Stimulated activated CD8-positive, alpha-beta memory T cell treated with anti-CD3 and anti-CD28 coated beads, Interleukin-15, amount 100 ng/mL, for 24 hours (primary cell): ENCODE results near the gene CASTOR2.
"Not testable (repeated sequence)": the region's sequence is repeated elsewhere in the genome, so short reads cannot be mapped to it uniquely, and the experiment has no call there.

Source experiments
- DNase-seq: peaks from one replicate; pipeline ENCODE4 v3.0.0-alpha.2; 2020; ENCODE audit warnings: low read depth

Gene CASTOR2

GRCh38 chr7:74994869-74995543 lies 30.5 kb downstream of the CASTOR2 start:
- DNase-seq: not testable (repeated sequence)

DNA sequence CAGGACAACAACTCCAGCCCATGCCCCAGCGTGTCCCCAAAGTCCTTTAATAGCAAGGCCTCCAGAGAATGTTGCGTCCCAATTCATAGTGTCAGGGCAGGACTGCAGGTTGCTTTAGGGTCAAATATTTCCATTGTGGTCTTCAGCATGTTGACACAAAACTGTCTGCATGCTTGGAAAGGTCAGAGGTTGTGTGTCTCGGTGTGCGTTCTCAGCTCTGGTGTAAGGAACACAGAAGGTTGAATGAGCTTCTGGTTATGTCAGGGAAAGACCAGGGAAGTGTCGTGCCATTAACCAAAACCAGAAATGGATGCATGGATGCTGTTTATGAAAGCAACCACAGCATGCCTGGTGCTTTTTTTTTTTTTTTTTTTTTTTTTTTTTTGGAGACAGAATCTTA lies 31.9 kb downstream of the CASTOR2 start:
- DNase-seq: not testable (repeated sequence)

DNA sequence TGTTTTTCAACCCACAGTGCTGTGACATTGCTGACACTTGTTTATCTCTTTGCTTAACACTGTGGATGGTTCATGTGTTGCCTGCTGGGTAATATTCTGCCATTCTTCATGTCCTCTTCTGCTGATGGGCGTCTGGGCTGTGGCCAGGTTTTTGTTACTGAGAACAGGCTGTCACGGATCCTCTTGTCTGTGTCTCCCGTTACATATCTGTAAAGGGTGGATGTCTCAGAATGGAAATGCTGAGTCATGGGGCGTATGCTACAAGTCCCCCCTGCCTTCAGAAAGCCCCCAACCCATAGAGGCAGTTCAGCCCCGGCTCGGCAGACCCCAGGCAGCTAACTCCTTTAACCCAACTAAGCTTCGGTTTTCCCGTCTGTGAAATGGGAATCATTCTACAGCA lies 33.3 kb downstream of the CASTOR2 start:
- not testable (repeated sequence) for DNase-seq

DNA sequence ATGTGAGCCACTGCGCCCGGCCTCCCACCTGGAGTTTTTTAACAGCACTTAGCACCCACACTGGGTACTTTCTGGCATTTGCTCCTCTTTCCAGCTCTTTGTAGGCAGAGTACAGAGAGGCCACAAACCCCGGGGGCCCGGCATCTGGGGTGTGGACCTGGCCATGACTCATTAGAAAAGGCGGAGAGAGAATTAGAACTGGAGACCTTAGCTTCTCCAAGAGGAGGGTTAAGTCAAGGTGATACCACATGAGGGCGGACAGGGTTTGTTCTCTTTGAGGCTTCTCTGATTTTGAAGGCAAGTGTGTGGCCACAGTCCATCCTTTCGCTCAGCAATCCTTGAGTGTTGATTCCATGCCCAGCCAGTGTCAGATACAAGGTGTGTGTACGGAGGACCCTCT lies 36.9 kb downstream of the CASTOR2 start:
- not testable (repeated sequence) for DNase-seq

- DNase-seq: no peak
These were observed 45.5 kb downstream of the CASTOR2 start for GRCh38 chr7:75010036-75010435.

GRCh38 chr7:75017832-75018231 lies 53.3 kb downstream of the CASTOR2 start:
- DNase-seq: no peak

DNA sequence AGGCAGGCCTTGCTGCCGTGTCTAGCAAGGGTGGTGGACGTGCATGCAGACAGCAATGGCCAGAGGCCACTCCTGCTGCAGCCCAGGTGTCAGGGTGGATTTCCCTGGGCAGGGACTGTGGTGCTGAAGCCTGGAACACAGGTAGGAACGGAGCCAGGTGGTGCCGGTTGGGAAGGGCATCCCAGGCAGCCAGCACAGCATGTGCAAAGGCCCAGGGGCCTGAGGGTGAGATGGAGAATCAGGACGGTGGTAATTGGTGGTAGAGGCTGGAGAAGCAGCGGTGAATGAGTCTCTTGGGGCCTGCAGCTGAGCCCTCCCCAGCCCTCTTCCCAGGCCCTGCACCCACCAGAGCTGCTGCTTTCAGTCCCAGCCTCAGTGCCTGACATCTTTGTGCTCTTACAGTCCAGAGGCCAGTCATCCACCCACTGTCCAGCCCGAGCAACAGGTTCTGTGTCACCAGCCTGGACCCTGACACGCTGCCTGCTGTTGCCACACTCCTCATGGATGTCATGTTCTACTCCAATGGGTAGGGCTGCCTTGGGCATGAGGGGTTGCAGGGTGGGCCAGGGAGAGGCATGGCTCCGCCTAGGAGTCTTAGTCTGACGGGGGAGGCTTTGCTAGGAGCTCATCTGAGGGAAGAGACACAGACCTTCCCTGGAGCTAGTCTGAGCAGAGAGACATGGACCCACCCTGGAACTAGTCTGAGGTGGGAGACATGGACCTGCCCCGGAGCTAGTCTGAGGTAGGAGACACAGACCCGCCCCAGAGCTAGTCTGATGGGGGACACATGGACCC lies 54.3 kb downstream of the CASTOR2 start:
- DNase-seq: no peak

DNA sequence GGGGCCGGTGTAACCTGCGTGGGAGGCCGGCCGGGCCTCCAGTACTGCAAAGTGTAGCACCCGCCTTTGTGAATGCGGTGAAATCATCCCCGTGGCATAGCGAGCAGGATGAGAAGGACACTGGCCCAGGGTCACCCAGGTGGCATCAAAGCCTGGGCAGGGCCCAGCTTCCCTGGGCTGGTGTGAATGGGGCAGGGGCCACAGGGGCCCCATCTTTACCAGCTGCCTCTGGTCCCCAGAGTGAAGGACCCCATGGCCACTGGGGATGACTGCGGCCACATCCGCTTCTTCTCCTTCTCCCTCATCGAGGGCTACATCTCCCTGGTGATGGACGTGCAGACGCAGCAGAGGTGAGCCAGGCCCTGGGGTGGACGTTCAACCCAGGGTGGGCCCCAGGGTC lies 55.3 kb downstream of the CASTOR2 start:
- DNase-seq: no peak

DNA sequence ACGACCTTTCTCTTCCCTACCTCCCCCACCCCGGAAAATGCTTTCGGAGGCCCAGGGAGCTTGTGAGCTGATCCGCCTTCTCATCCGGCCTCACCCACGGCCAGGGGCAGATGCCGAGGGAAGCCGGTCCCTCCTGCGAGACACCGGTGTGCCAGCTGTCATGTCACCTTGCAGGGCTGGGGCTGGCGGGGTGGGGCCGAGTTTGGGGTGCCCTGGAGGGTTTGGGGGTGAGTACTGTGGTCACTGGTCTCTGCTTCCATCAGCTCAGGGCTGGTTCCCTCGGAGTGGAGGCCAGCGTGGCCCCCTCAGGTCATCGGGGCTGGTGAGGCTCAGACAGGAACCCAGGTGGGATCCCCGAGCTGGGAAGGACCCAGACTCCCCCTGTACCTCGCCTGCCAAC lies 60.4 kb downstream of the CASTOR2 start:
- DNase-seq: no peak

GRCh38 chr7:75028299-75028698 lies 63.8 kb downstream of the CASTOR2 start:
- no peak for DNase-seq

DNA sequence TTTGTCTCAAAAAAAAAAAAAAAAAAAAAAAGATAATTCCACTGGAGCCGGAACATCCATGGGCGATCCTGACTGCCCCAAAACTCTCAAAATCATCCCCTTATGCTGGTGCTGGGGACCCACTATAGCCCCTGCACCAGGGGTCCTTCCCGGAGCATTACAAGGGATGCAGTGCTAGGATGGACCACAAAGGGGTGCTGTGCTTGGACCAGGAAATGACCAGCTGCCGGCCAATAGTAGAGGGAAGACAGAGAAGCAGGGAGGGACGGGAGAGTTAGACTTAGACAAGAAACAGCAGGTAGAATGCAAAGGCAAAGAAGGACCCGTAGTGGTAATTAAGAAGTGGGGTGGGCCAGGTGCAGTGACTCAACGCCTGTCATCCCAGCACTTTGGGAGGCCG lies 68.6 kb downstream of the CASTOR2 start:
- DNase-seq: no peak

- DNase-seq: no peak
These were observed 69.3 kb downstream of the CASTOR2 start for GRCh38 chr7:75033826-75034225.

- no peak for DNase-seq
These were observed 74.0 kb downstream of the CASTOR2 start for GRCh38 chr7:75038508-75038907.

DNA sequence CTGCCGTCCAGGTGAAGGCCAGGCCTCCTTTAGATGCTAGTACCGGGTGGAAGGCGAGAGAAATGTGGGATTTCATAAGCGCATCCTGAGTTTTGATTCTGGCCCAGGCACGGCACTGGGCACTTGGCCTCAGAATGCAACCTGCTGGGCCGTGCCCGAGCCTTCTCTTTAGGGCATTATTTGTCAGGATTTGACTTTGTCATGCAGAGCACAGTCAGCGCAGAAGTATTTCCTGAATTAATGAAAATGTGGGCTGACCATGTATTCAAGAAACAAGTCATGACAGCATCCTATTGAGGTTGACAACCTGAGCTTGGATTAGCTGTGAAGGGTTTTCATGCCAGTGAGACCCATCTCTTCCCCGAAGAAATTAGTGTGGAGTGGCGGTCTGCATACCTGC lies 74.7 kb downstream of the CASTOR2 start:
- DNase-seq: no peak

- no peak for DNase-seq
These were observed 75.2 kb downstream of the CASTOR2 start for GRCh38 chr7:75039709-75040108.

DNA sequence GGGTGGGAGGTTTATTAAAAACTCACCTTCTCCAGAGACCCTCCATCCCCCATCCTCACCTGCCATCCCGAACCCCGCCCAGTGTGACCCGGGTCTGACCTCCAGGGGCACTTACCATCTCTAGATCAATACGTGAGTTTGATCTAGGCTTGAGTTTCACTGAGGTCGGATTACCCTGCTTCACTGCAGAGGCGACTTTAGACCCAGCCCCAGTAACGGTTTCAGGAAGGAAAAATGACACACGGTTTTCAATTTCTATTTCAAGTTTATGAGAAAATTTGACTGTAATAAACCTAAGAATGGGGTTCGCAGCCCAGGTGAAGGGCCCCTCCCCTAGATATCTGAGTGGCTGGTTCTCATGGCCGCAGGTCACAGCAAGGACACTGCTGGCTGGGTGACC lies 76.0 kb downstream of the CASTOR2 start:
- DNase-seq: no peak

DNA sequence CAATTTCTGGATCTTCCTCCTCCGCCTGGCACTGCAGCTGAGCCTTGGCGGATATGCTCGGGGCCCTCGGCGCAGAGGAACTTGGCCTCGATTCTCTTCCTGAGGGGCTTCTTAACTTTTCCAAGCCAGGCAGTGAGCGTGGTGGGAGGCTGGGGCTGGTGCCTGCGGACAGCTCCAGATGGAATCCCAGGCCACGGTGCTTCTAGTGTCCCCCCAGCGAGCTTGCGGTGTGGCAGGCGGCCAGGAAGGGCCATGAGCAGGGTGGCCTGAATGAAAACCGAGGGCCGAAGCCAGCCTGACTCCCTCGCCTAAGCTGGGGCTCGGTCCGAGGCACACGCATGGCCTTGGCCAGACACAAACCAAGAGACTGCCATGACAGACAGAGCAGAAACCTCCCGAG lies 77.8 kb downstream of the CASTOR2 start:
- no peak for DNase-seq

DNA sequence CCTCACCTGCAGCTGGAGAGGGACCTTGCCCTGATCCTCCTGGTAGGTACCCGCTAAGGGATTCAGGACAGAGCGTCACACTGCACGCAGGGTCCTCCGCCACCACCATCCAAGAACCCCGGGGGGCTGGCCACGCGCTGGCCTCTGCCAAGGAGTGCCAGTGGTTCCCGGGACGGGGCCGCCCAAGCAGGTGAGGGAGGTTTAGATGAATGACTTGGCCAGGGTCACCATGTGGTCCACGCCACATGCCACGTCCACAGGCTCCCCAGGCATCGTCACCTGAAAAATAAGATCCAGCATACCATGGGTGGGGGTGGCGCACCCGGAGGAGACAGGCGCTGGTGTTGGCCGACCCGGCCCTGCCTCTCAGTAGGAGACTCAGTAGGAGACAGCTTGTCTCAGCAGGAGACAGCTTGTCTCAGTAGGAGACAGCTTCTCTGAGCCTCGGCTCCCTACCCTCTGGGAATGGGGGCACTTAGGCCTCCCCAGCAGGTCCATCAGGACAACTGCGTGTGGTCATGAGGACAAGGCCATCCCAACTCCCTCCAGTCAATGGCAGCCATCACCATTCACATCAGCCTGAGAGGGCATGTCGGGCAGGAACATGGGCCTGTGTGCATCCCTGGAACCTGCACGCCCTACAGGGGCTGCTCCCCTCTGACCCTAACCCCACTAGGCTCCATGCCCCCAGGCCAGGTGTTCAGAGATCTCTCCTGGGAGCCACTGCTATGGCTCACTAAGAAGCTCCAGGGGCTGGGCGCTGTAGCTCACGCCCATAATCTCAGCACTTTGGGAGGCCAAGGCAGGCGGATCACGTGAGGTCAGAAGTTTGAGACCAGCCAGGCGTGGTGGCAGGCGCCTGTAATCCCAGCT lies 78.6 kb downstream of the CASTOR2 start:
- no peak for DNase-seq

- no peak for DNase-seq
These were observed 81.4 kb downstream of the CASTOR2 start for GRCh38 chr7:75045881-75046280.

GRCh38 chr7:75048435-75049379 lies 84.2 kb downstream of the CASTOR2 start:
- DNase-seq: no peak

DNA sequence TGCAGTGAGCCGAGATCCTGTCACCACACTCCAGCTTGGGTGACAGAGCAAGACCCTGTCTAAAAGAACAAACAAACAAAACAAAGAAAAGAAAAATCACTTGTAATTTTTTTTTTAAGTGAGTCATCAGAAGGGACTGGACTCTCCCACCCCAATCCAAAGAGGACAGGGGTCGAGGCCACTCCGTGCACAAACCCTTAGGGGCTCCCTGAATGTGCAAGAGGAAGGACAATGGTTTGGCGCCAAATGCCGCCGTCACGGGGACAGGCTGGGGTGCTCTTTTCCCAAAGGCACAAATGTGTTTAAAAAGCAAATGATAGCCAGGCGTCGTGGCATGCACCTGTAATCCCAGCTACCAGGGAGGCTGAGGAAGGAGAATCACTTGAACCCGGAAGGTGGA lies 85.3 kb downstream of the CASTOR2 start:
- no peak for DNase-seq

- DNase-seq: no peak
These were observed 86.0 kb downstream of the CASTOR2 start for GRCh38 chr7:75050501-75050900.
